Measurements from ENCODE around the gene CACNA1G. TPM values are rescaled to one million over a fixed set of nuclear protein-coding genes. Genes with fewer than 3 reads are reported as not detected.

The CACNA1G gene
- total and polyA plus RNA-seq, 8 donors, result 0.50 to 38.2 (median 19.5) TPM

- intact Hi-C loops (cut with DNase I), result no loop called here
- H3K4me1 ChIP-seq, result peaks cover 7 to 14% of the 10 kb centered on the region in 2 donors
- ATAC-seq, result no peak
These were observed 30.6 kb downstream of the CACNA1G start for GRCh38 chr17:50590946-50591737.

GRCh38 chr17:50593321-50593720, 32.8 kb downstream of the CACNA1G start:
- Histone ChIP-seq H3K9me3 (no peaks in the 10 kb centered on the region), H3K4me3 (no peak overlapping the region), H3K36me3 (no peaks in the 10 kb centered on the region), H3K4me1 (peaks cover 7 to 14% of the 10 kb centered on the region in 2 donors), H3K27ac (no peak overlapping the region), H3K27me3 (no peaks in the 10 kb centered on the region)
- intact Hi-C loops (cut with DNase I), result no loop called here
- peak; percentile 88 for ATAC-seq
- TF ChIP-seq CTCF (IDR thresholded peaks at IDR 0.05), result no peak
- DNase-seq, result peak in 3 of 4 donors; percentile 83 to 91 (median 87)

More at GRCh38 chr17:50590946-50591737, 30.6 kb downstream of the CACNA1G start:
- Histone ChIP-seq H3K36me3 (no peaks in the 10 kb centered on the region), H3K9me3 (no peaks in the 10 kb centered on the region), H3K4me3 (no peak overlapping the region), H3K27ac (no peak overlapping the region), H3K27me3 (no peaks in the 10 kb centered on the region)
- TF ChIP-seq CTCF (IDR thresholded peaks at IDR 0.05), result no peak
- DNase-seq, result peak in 1 of 4 donors; percentile 63

- Histone ChIP-seq H3K36me3 (no peaks in the 10 kb centered on the region), H3K9me3 (no peaks in the 10 kb centered on the region), H3K4me1 (peaks cover 0 to 6% of the 10 kb centered on the region in 2 donors), H3K4me3 (no peak overlapping the region), H3K27me3 (no peaks in the 10 kb centered on the region), H3K27ac (no peak overlapping the region)
- DNase-seq (no peak), ATAC-seq (no peak)
- intact Hi-C loops (cut with DNase I), result no loop called here
- no peak for TF ChIP-seq CTCF (IDR thresholded peaks at IDR 0.05)
These were observed 33.8 kb downstream of the CACNA1G start for GRCh38 chr17:50594128-50594823.

GRCh38 chr17:50594892-50595291, 34.4 kb downstream of the CACNA1G start:
- H3K36me3 ChIP-seq, result no peaks in the 10 kb centered on the region
- no peaks in the 10 kb centered on the region for H3K27me3 ChIP-seq
- H3K27ac ChIP-seq, result no peak overlapping the region
- H3K4me3 ChIP-seq, result no peak overlapping the region
- no peak for ATAC-seq
- peak in 1 of 4 donors; percentile 50 for DNase-seq
- H3K4me1 ChIP-seq, result peaks cover 0 to 2% of the 10 kb centered on the region in 2 donors
- intact Hi-C loops (cut with DNase I), result no loop called here
- TF ChIP-seq CTCF (IDR thresholded peaks at IDR 0.05), result no peak
- H3K9me3 ChIP-seq, result no peaks in the 10 kb centered on the region

All from left lung (tissue), 10 donors.